Lower lobe of right lung (tissue), 2 donors: ENCODE results near the gene TBXT. TPM values are rescaled to one million over a fixed set of nuclear protein-coding genes. Genes with fewer than 3 reads are reported as not detected.

Experiments used
- ATAC-seq, 2 donors: fragments of 200-7000 bp; cut with Tn5 transposase; one replicate each; pipeline ENCODE4 v1.9.1; 2020 to 2022; ENCODE audit warnings: mild to moderate bottlenecking in 2 of 2, moderate library complexity in 2 of 2
- DNase-seq: peaks from one replicate; pipeline ENCODE4 v3.0.0-alpha.2; 2020
- H3K27ac ChIP-seq: fragments of 200-600 bp; one replicate; pipeline ENCODE4 v1.8.0; 2022
- H3K27me3 ChIP-seq: fragments of 200-600 bp; one replicate; pipeline ENCODE4 v1.8.0; 2022; ENCODE audit warnings: low read depth
- H3K36me3 ChIP-seq: fragments of 200-600 bp; one replicate; pipeline ENCODE4 v1.8.0; 2022; ENCODE audit warnings: mild to moderate bottlenecking
- H3K4me1 ChIP-seq: fragments of 200-600 bp; one replicate; pipeline ENCODE4 v1.8.0; 2022
- H3K4me3 ChIP-seq: fragments of 200-600 bp; one replicate; pipeline ENCODE4 v1.8.0; 2022; ENCODE audit warnings: mild to moderate bottlenecking
- H3K9me3 ChIP-seq: fragments of 200-600 bp; one replicate; pipeline ENCODE4 v1.8.0; 2022
- CTCF ChIP-seq: fragments of 200-600 bp; IDR thresholded peaks from one replicate; pipeline ENCODE4 v1.8.0; 2022; ENCODE audit warnings: antibody characterized with exemption, mild to moderate bottlenecking
- intact Hi-C: fragments of 100-400 bp; cut with DNase I; formaldehyde crosslinking; loops from one replicate; pipeline ENCODE4 v1.11.0; 2022
- total RNA-seq: library from RNA; stranded (reverse); fragmentation: NEBNext Ultra II Directional; extraction: Animal tissue kit (Norgen Biotek cat#: 25700); gene quantifications from one replicate; pipeline ENCODE4 v1.2.1, GENCODE V29; 2021
- donor health status: DM: no; HTN: yes; CAD: no; lungs with severe emphysema.

Gene TBXT
- total RNA-seq, 1 donor from 2014 or later: not detected

DNA sequence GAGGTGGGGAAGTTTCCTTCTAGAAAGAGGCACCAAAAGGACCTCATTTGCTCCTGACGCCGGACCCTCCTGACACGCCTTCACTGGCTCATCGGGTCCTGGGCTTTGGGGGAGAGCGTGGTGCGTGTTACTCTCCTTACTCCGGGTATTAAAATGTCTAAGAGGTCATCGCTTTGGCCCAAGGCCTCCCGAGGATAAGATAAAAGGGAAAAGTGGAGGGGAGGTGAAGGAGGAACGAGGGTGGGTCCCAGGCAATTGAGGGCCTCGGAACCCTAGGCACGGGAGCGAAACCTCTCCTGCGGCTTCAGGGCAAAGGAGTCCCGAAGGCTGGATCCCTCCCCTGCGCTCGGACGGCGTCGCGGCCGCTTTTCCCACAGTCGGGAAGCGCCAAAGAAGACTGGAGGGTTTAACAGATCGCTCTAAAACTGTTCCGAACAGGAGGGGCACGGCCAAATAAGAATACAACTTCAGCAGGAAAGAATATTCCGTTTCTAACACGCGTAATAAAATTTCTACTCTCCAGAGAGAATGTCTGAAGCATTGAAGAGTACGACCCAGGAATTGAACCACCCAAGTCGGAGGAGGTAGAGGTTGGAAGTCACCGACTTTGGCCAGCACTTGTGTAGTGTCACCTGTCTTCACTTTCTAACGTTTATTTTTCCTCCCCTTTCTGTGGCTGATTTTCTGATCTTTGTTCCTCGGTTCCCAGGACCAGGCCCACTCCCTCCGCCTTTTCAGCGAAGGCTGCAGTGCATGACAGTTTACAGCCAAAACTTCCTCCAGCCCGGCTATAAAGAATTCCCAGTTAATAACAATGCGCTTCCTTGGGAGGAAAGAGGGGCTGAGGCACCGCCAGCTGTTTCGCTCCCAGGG lies 2.1 kb upstream of the TBXT start:
- H3K4me3 ChIP-seq: no peak overlapping the region
- TF ChIP-seq CTCF: no peak
- intact Hi-C loops: no loop called here
- ATAC-seq (no peak), DNase-seq (no peak)
- H3K27ac ChIP-seq: no peak overlapping the region
- no peaks in the 10 kb centered on the region for H3K9me3 ChIP-seq
- H3K27me3 ChIP-seq: peaks cover 87% of the 10 kb centered on the region
- H3K4me1 ChIP-seq: no peaks in the 10 kb centered on the region
- H3K36me3 ChIP-seq: no peaks in the 10 kb centered on the region

DNA sequence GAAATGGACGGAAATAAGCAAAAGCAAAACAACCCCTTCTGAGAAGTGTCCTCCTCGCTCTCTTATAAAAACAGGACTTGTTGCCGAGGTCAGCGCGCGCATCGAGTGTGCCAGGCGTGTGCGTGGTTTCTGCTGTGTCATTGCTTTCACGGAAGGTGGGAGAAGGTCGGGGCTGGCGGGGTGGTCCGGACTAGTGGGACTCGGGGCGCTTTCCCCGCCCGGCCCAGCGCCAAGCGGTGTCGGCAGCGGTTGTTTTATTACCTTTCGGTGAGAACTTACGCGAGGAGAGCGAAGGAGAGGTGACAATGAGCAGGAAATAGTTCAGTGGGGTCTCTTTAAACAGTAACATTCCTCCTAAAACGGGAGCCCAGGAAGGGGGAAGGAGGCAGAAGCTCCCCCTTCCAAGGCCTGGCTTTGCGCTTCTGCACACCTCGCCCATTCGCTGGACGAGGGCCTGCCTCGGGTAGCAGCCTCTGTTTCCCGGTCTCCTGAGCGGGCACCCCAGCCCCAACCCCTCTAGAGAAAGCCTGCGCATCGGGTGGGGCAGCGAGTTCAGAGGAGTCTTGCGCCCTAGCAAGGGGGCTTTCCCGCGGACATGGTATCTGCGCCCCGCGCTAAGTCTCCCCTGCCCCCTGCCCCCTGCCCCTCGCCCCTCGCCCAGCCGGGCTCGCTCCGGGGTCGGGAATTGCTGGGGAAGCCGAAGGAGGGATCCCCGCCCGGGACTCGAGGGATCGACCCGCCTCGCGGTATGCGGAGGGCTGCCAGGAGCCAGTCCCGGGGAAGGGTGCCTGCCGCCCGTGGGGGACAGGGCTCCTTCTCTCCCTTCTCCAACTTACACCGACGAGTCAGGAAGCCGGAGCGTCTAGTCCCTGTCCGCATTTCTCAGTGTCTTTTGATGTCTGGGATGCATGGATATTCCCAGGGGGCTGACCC lies 1.2 kb upstream of the TBXT start:
- ATAC-seq: no peak
- no peak for TF ChIP-seq CTCF
- Histone ChIP-seq H3K4me1 (no peaks in the 10 kb centered on the region), H3K36me3 (no peaks in the 10 kb centered on the region), H3K4me3 (peak overlapping the region; percentile 33), H3K9me3 (no peaks in the 10 kb centered on the region), H3K27ac (no peak overlapping the region), H3K27me3 (peaks cover 91% of the 10 kb centered on the region)
- intact Hi-C loops: no loop called here
- no peak for DNase-seq

- Histone ChIP-seq H3K27me3 (peaks cover 92% of the 10 kb centered on the region), H3K27ac (no peak overlapping the region), H3K4me1 (no peaks in the 10 kb centered on the region), H3K36me3 (no peaks in the 10 kb centered on the region), H3K9me3 (no peaks in the 10 kb centered on the region), H3K4me3 (no peak overlapping the region)
- intact Hi-C loops: no loop called here
- no peak for DNase-seq
- no peak for TF ChIP-seq CTCF
- no peak for ATAC-seq
Observed at GRCh38 chr6:166167258-166167731, 356 bp downstream of the TBXT start.

DNA sequence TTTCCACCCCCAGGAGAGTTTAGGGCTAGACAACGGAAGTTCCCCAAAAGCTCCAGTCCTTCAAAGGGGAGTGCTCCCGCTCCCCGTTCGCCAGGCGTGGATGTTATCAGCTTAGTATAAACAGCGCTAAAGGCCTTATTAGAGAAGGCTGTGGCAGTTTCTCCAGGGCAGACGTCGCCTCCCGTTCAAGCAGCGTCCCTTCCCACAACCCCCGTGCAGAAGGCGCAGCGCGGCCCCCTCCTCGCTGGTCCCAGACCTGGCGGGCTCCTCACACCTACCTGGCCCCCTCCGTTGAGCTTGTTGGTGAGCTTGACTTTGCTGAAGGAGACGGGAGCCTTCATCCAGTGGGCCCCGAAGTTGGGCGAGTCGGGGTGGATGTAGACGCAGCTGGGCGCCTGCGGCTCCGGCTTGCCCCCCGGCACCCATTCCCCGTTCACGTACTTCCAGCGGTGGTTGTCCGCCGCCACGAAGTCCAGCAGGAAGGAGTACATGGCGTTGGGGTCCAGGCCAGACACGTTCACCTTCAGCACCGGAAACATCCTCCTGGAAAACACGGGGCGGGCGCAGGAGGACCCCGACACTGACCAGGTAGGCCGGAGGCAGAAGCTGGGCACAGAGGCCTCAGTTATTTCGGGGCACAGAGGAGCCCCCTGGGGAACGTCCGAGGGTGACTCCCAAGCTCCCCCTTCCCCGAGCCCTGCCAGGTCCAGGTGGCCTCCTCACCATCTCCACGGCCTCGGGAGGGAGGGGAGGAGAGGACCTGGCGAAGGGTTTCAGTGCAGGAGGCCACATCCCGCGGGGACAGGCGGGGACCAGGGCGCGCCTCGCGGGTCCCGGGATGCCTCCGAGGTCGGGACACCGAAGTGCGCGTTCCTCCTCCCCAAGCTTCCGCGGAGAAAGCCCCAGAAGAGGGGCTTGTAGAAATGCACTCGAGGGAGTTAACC lies 1.1 kb downstream of the TBXT start:
- H3K36me3 ChIP-seq: no peaks in the 10 kb centered on the region
- H3K4me1 ChIP-seq: no peaks in the 10 kb centered on the region
- no peak overlapping the region for H3K27ac ChIP-seq
- TF ChIP-seq CTCF: no peak
- H3K27me3 ChIP-seq: peaks cover 84% of the 10 kb centered on the region
- no peaks in the 10 kb centered on the region for H3K9me3 ChIP-seq
- ATAC-seq (no peak), DNase-seq (no peak)
- H3K4me3 ChIP-seq: no peak overlapping the region
- intact Hi-C loops: no loop called here
